COLO668 (cell line): ENCODE results near the gene BEAN1.

Source experiments
- DNase-seq: peaks from one replicate; lab custom pipeline; 2025; ENCODE audit not compliant: unreplicated experiment; lab: John Stamatoyannopoulos, UW

Gene BEAN1

GRCh38 chr16:66418165-66418962 is 8.7 kb upstream of the BEAN1 start:
- no peak for DNase-seq

- no peak for DNase-seq
These were observed 7.6 kb upstream of the BEAN1 start for GRCh38 chr16:66419527-66419926.

GRCh38 chr16:66420396-66420795 is 6.7 kb upstream of the BEAN1 start:
- no peak for DNase-seq

- DNase-seq, result no peak
These were observed 5.2 kb upstream of the BEAN1 start for GRCh38 chr16:66421891-66422290.

GRCh38 chr16:66422366-66422765 is 4.7 kb upstream of the BEAN1 start:
- DNase-seq, result no peak

- no peak for DNase-seq
These were observed 3.9 kb upstream of the BEAN1 start for GRCh38 chr16:66423177-66423576.

- DNase-seq, result no peak
These were observed 1.4 kb upstream of the BEAN1 start for GRCh38 chr16:66425651-66426050.

GRCh38 chr16:66426112-66427035 is 721 bp upstream of the BEAN1 start:
- DNase-seq, result peak; percentile 43

- no peak for DNase-seq
These were observed 981 bp downstream of the BEAN1 start for GRCh38 chr16:66427871-66428681.

- no peak for DNase-seq
These were observed 1.7 kb downstream of the BEAN1 start for GRCh38 chr16:66428682-66429251.

- no peak for DNase-seq
These were observed 2.3 kb downstream of the BEAN1 start for GRCh38 chr16:66429290-66429962.

GRCh38 chr16:66430214-66430613 is 3.1 kb downstream of the BEAN1 start:
- DNase-seq, result no peak

- DNase-seq, result no peak
These were observed 4.7 kb downstream of the BEAN1 start for GRCh38 chr16:66431760-66432159.

GRCh38 chr16:66432429-66432828 is 5.3 kb downstream of the BEAN1 start:
- DNase-seq, result no peak

GRCh38 chr16:66434619-66435430 is 7.7 kb downstream of the BEAN1 start:
- DNase-seq, result no peak

GRCh38 chr16:66435896-66436295 is 8.8 kb downstream of the BEAN1 start:
- DNase-seq, result no peak

- DNase-seq, result no peak
These were observed 10.4 kb downstream of the BEAN1 start for GRCh38 chr16:66437391-66437945.

- no peak for DNase-seq
These were observed 11.4 kb downstream of the BEAN1 start for GRCh38 chr16:66438536-66438935.

- DNase-seq, result no peak
These were observed 12.1 kb downstream of the BEAN1 start for GRCh38 chr16:66439051-66439730.
